CD4-positive, alpha-beta T cell (primary cell): ENCODE data around the gene KDM3B. TPM values are rescaled to one million over a fixed set of nuclear protein-coding genes. Genes with fewer than 3 reads are reported as not detected.

Source experiments
- ATAC-seq: fragments of 200-7000 bp; cut with Tn5 transposase; one replicate; pipeline ENCODE4 v1.10.0; 2022; ENCODE audit warnings: mild to moderate bottlenecking; ENCODE audit not compliant: poor library complexity
- CTCF ChIA-PET: fragments of 350-600 bp; sonication (Branson Sonifier 250); formaldehyde crosslinking; loops from one replicate; lab custom pipeline; 2021; ENCODE audit warnings: antibody characterized with exemption, inconsistent platforms; lab: Charles Lee
- POLR2A ChIA-PET: fragments of 350-600 bp; sonication (Branson Sonifier 250); formaldehyde crosslinking; loops from one replicate; lab custom pipeline; 2021; ENCODE audit warnings: antibody characterized with exemption, inconsistent platforms; lab: Charles Lee
- DNase-seq, 14 experiments: peaks; one replicate each; pipeline ENCODE4 v3.0.0-alpha.2; 2013 to 2020; ENCODE audit warnings: mixed read lengths in 2 of 14
- H3K27ac ChIP-seq, 2 donors: one replicate each; pipeline versions ENCODE4 v1.5.1 to v1.7.0; 2013; ENCODE audit warnings: low read length in 2 of 2, low read depth in 1 of 2, mild to moderate bottlenecking in 1 of 2
- H3K27me3 ChIP-seq, 2 experiments: 1 replicate in 1 of 2; 2 replicates in 1 of 2; pipeline versions ENCODE4 v1.6.1 to v1.7.0; 2013; ENCODE audit warnings: low read length in 2 of 2, control low read depth in 1 of 2, mild to moderate bottlenecking in 1 of 2, moderate library complexity in 1 of 2; ENCODE audit not compliant: insufficient read depth in 2 of 2, control insufficient read depth in 1 of 2
- H3K36me3 ChIP-seq: one replicate; pipeline ENCODE4 v1.6.1; 2013; ENCODE audit warnings: low read length, control low read depth; ENCODE audit not compliant: insufficient read depth
- H3K4me1 ChIP-seq: one replicate; pipeline ENCODE4 v1.6.1; 2013; ENCODE audit warnings: low read length, control low read depth; ENCODE audit not compliant: insufficient read depth
- H3K4me3 ChIP-seq: one replicate; pipeline ENCODE4 v1.5.1; 2013; ENCODE audit warnings: mild to moderate bottlenecking, low read length, moderate library complexity
- H3K9me3 ChIP-seq, 2 experiments: 1 replicate in 1 of 2; 2 replicates in 1 of 2; pipeline versions ENCODE4 v1.6.1 to v1.7.0; 2013; ENCODE audit warnings: low read length in 2 of 2, mild to moderate bottlenecking in 2 of 2, control low read depth in 1 of 2, moderate library complexity in 1 of 2; ENCODE audit not compliant: control insufficient read depth in 1 of 2, insufficient read depth in 1 of 2
- H3K27ac Mint-ChIP-seq: one replicate; pipeline ENCODE4 v1.8.0; 2020; ENCODE audit warnings: mixed read lengths
- H3K27me3 Mint-ChIP-seq: one replicate; pipeline ENCODE4 v1.8.0; 2021; ENCODE audit warnings: mixed read lengths
- H3K36me3 Mint-ChIP-seq: one replicate; pipeline ENCODE4 v1.8.0; 2021; ENCODE audit warnings: low read depth, mixed read lengths
- H3K4me1 Mint-ChIP-seq: one replicate; pipeline ENCODE4 v1.8.0; 2021; ENCODE audit warnings: low read depth, mixed read lengths
- H3K4me3 Mint-ChIP-seq: one replicate; pipeline ENCODE4 v1.8.0; 2020; ENCODE audit warnings: mild to moderate bottlenecking, mixed read lengths
- H3K9me3 Mint-ChIP-seq: one replicate; pipeline ENCODE4 v1.8.0; 2020; ENCODE audit warnings: mixed read lengths
- CTCF ChIP-seq: fragments of 200-600 bp; IDR thresholded peaks from one replicate; pipeline ENCODE4 v1.8.0; 2022; ENCODE audit warnings: antibody characterized with exemption, mild to moderate bottlenecking
- intact Hi-C, 2 experiments: fragments of 100-400 bp; cut with DNase I in 1 of 2; cut with micrococcal nuclease in 1 of 2; formaldehyde crosslinking; loops; one replicate each; pipeline versions ENCODE4 v1.15.1 to v1.9.0; 2023 to 2025; cut with DNase I, micrococcal nuclease
- total RNA-seq, 174 experiments: library from RNA in 2 of 174; stranded (reverse) in 2 of 174; gene quantifications; one replicate each; pipeline ENCODE4 v1.2.3 and lab custom pipeline; 2021 to 2026

Gene KDM3B
- total RNA-seq, 2 experiments from 2014 or later, result 59.5 to 66.0 TPM

DNA sequence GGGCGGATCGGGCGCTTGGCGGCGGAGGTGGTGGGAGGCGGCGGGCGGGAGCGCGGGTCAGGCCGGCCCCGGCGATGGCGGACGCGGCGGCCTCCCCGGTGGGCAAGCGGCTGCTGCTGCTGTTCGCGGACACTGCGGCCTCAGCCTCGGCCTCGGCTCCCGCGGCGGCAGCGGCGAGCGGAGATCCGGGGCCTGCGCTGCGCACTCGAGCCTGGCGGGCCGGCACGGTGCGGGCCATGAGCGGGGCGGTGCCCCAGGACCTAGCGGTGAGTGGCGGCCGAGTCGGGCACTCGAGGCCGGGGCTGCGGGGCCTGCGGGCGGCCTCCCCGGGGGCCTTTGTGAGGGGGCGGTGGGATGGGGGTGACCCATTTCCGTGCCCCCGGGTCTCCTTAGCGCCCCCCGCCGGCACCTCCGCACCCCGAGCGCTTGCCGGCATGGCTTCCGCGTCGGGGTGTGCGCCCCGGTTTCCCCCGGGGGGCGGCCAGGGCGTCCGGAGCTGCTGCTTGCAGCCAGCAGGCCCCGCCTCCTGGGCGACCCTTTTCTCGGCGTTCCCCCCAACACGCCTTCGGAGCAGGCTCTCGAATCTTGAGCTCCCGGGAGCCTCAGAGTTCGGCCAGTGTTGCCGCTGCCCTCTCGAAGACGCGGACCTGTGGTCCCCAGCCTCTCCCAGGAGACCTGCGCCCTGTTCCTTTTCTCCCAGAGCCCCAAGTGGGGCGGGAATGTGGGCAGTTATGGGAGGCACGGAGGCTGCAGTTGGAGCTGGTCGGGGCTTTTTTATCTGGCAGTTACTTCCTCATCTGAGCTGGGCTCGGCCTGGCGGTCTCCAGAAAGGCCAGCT is 456 bp downstream of the KDM3B start:
- TF ChIP-seq CTCF, result peak; percentile 55
- CTCF ChIA-PET, result interaction anchor here (0.6 to 6.3 kb wide), 35 partner anchors 8 to 1050 kb away, joined by 3 to 248 read pairs (median 4); partner anchors contain the start of genes BRD8, CDC23, CDC25C and EGR1
- intact Hi-C loops, result loop anchor here (1.0 to 10.0 kb wide), 10 partner anchors 14 to 842 kb away; partner anchors contain the start of genes BRD8 (in 2 of the 2), CDC23 (in 2 of the 2), ETF1 (in 2 of the 2) and FAM53C (in 2 of the 2)
- H3K9me3 ChIP-seq, result peaks cover 0 to 4% of the 10 kb centered on the region in 2 experiments
- no peaks in the 10 kb centered on the region for H3K27me3 ChIP-seq
- H3K36me3 ChIP-seq, result no peaks in the 10 kb centered on the region
- POLR2A ChIA-PET, result interaction anchor here (0.7 to 8.5 kb wide), 19 partner anchors 13 to 1755 kb away, joined by 3 to 293 read pairs (median 4); partner anchors contain the start of genes BRD8, CDC23, CDC25C and DNAJC18
- Mint-ChIP-seq H3K4me1 (peaks cover 42% of the 10 kb centered on the region), H3K27ac (peak overlapping the region; percentile 94), H3K36me3 (peaks cover 37% of the 10 kb centered on the region), H3K4me3 (peak overlapping the region; percentile 95), H3K9me3 (no peaks in the 10 kb centered on the region), H3K27me3 (no peaks in the 10 kb centered on the region)
- H3K27ac ChIP-seq, result peak overlapping the region; percentile 84 to 89
- DNase-seq (peak; percentile 62 to 87 (median 74)), ATAC-seq (peak; percentile 56)
- peaks cover 24% of the 10 kb centered on the region for H3K4me1 ChIP-seq
- H3K4me3 ChIP-seq, result peak overlapping the region; percentile 99

- ChIA-PET POLR2A (interaction anchor here (0.7 to 8.5 kb wide), 19 partner anchors 13 to 1755 kb away, joined by 3 to 293 read pairs (median 4); partner anchors contain the start of genes BRD8, CDC23, CDC25C and EGR1), CTCF (interaction anchor here (1.2 to 6.3 kb wide), 9 partner anchors 16 to 222 kb away, joined by 4 to 248 read pairs (median 10); partner anchors contain the start of genes CDC23, CDC25C, ETF1 and FAM53C)
- Histone ChIP-seq H3K36me3 (no peaks in the 10 kb centered on the region), H3K4me1 (peaks cover 24% of the 10 kb centered on the region), H3K4me3 (peak overlapping the region; percentile 99), H3K27me3 (no peaks in the 10 kb centered on the region), H3K9me3 (peaks cover 0 to 4% of the 10 kb centered on the region in 2 experiments), H3K27ac (peak overlapping the region; percentile 84 to 89)
- H3K4me1 Mint-ChIP-seq, result peaks cover 42% of the 10 kb centered on the region
- H3K9me3 Mint-ChIP-seq, result no peaks in the 10 kb centered on the region
- no peak for ATAC-seq
- peak overlapping the region; percentile 95 for H3K4me3 Mint-ChIP-seq
- peak overlapping the region; percentile 94 for H3K27ac Mint-ChIP-seq
- intact Hi-C loops, result loop anchor here (1.0 to 10.0 kb wide), 8 partner anchors 15 to 841 kb away; partner anchors contain the start of genes BRD8 (in 2 of the 2), ETF1 (in 2 of the 2), CDC23 (in 1 of the 2) and CDC25C (in 1 of the 2)
- H3K27me3 Mint-ChIP-seq, result no peaks in the 10 kb centered on the region
- TF ChIP-seq CTCF, result no peak
- peak in 6 of 14 experiments; percentile 10 to 55 (median 28) for DNase-seq
- H3K36me3 Mint-ChIP-seq, result peaks cover 30% of the 10 kb centered on the region
Observed at GRCh38 chr5:138353560-138354080, 1.1 kb downstream of the KDM3B start.

GRCh38 chr5:138354387-138354786 is 1.9 kb downstream of the KDM3B start:
- Mint-ChIP-seq H3K4me1 (peaks cover 43% of the 10 kb centered on the region), H3K4me3 (peak overlapping the region; percentile 95), H3K9me3 (no peaks in the 10 kb centered on the region), H3K36me3 (peaks cover 27% of the 10 kb centered on the region), H3K27ac (peak overlapping the region; percentile 94), H3K27me3 (no peaks in the 10 kb centered on the region)
- H3K36me3 ChIP-seq, result no peaks in the 10 kb centered on the region
- ChIA-PET CTCF (interaction anchor here (1.1 to 6.3 kb wide), 2 partner anchors 12 to 17 kb away, joined by 5 to 248 read pairs; partner anchors contain the start of genes CDC25C and FAM53C), POLR2A (interaction anchor here (1.1 to 8.5 kb wide), 9 partner anchors 15 to 978 kb away, joined by 3 to 293 read pairs (median 26); partner anchors contain the start of genes CDC23, CDC25C, EGR1 and ETF1)
- peaks cover 27% of the 10 kb centered on the region for H3K4me1 ChIP-seq
- H3K27me3 ChIP-seq, result no peaks in the 10 kb centered on the region
- ATAC-seq (no peak), DNase-seq (no peak)
- H3K9me3 ChIP-seq, result peaks cover 0 to 7% of the 10 kb centered on the region in 2 experiments
- intact Hi-C loops, result loop anchor here (5.0 to 10.0 kb wide), 4 partner anchors 180 to 840 kb away; partner anchors contain the start of genes ETF1 (in 2 of the 2), BRD8 (in 1 of the 2), HSPA9 (in 1 of the 2) and KIF20A (in 1 of the 2)
- no peak for TF ChIP-seq CTCF
- H3K4me3 ChIP-seq, result peak overlapping the region; percentile 99
- peak overlapping the region in 1 of 2 donors; percentile 89 for H3K27ac ChIP-seq
